Effector memory CD4-positive, alpha-beta T cell (primary cell): Measurements from ENCODE around the gene ESM1.
"Not testable (repeated sequence)": the region's sequence is repeated elsewhere in the genome, so short reads cannot be mapped to it uniquely, and the experiment has no call there.

Experiments
- DNase-seq, 3 donors: peaks; one replicate each; pipeline ENCODE4 v3.0.0-alpha.2; 2020
- H3K27ac ChIP-seq: 2 replicates; pipeline ENCODE4 v1.7.0; 2013; ENCODE audit warnings: mild to moderate bottlenecking, low read length, moderate library complexity; ENCODE audit not compliant: insufficient read depth, poor library complexity, severe bottlenecking
- H3K27me3 ChIP-seq: replicated peaks from 2 replicates; pipeline ENCODE4 v1.7.0; 2013; ENCODE audit warnings: mild to moderate bottlenecking, low read length; ENCODE audit not compliant: insufficient read depth, control insufficient read depth, poor library complexity, severe bottlenecking
- H3K36me3 ChIP-seq: 2 replicates; pipeline ENCODE4 v1.7.0; 2013; ENCODE audit warnings: mild to moderate bottlenecking, low read length, moderate library complexity; ENCODE audit not compliant: control insufficient read depth, insufficient read depth
- H3K4me1 ChIP-seq: 2 replicates; pipeline ENCODE4 v1.7.0; 2013; ENCODE audit warnings: low read length, mild to moderate bottlenecking; ENCODE audit not compliant: control insufficient read depth, insufficient read depth, poor library complexity, severe bottlenecking
- H3K4me3 ChIP-seq: 2 replicates; pipeline ENCODE4 v1.7.0; 2013; ENCODE audit warnings: low read length, low read depth, mild to moderate bottlenecking; ENCODE audit not compliant: insufficient read depth, poor library complexity, severe bottlenecking
- H3K9me3 ChIP-seq: 2 replicates; pipeline ENCODE4 v1.7.0; 2013; ENCODE audit warnings: mild to moderate bottlenecking, low read length, moderate library complexity; ENCODE audit not compliant: control insufficient read depth

ESM1 gene

DNA sequence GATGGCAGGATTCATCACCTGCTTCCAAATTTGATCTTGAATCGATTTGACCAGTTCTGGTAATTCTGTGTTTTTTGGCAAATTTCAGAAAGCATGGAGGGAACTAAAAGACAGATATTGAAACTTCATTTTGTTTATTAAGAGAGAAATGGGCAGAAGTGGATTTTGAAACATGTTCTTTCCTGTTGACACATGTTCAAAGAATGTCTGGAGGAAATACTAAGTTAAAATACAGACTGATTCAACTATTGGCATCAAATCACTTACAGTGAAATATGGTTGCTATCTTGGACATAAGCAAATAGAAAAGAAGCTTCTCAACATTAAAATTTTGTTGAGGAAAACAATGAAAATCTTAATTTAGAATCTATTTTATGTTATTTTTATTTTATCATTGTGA lies 19.3 kb upstream of the ESM1 start:
- H3K27ac ChIP-seq, result no peak overlapping the region
- no peaks in the 10 kb centered on the region for H3K27me3 ChIP-seq
- no peak for DNase-seq
- no peaks in the 10 kb centered on the region for H3K9me3 ChIP-seq
- no peaks in the 10 kb centered on the region for H3K4me1 ChIP-seq
- H3K4me3 ChIP-seq, result no peak overlapping the region
- no peaks in the 10 kb centered on the region for H3K36me3 ChIP-seq

DNA sequence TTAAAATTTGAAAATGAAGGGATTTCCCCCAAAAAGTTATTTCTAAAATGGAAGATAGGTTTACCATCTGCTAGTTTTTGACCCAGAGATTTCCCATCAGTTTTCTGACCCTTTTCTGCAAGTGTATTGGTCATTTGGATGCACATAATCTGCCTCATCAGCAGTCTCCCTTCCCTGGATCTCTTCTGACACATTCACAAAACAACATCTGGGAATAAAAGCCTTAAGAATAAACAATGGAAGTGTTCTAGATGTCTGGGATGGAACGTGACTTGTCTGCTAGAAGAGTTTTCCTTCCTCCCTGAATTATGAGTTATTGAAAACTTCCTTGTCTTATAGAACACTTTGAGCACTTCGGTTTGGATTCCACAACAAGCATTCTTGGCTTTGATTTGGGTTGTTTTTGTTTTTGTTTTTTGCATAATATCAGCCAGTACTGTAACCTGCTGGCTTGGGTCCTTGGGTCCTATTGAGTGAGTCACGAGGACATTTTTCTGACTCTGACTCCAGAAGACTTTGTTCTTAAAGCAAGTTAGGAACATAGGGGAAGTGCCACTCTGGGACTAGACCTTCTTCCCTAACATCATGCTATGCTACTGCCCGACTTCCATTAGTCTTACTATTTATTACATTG lies 18.2 kb upstream of the ESM1 start:
- H3K4me1 ChIP-seq, result no peaks in the 10 kb centered on the region
- H3K27me3 ChIP-seq, result no peaks in the 10 kb centered on the region
- DNase-seq, result no peak
- no peak overlapping the region for H3K4me3 ChIP-seq
- H3K9me3 ChIP-seq, result no peaks in the 10 kb centered on the region
- H3K36me3 ChIP-seq, result no peaks in the 10 kb centered on the region
- H3K27ac ChIP-seq, result no peak overlapping the region

DNA sequence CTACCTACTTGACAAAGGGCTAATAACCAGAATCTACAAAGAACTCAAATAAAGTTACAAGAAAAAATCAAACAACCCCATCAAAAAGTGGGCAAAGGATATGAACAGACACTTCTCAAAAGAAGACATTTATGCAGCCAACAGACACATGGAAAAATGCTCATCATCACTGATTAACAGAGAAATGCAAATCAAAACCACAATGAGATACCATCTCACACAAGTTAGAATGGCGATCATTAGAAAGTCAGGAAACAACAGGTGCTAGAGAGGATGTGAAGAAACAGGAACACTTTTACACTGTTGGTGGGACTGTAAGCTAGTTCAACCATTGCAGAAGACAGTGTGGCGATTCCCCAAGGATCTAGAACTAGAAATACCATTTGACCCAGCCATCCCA lies 16.8 kb upstream of the ESM1 start:
- DNase-seq, H3K27me3 ChIP-seq, H3K4me3 ChIP-seq, H3K27ac ChIP-seq, H3K4me1 ChIP-seq, H3K36me3 ChIP-seq, H3K9me3 ChIP-seq: not testable (repeated sequence)

DNA sequence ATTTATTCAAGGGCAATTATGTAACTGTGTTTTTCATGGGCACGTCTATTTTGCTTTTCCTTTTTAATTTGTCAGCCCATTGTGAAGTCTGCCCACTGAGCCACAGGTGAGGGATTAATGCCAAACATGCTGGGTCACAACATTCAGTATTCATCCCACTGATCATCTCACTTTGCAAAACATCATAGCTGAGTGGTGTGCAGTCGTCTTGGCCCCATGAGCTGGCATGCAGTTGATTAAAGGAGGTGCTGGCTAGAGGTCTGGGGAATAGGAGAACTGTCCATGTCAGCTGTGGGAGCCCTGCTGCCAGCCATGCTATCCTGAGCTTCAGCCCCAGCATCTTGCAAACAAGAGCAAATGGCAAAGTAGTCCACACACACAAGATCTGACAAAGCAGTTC lies 11.7 kb upstream of the ESM1 start:
- no peak overlapping the region for H3K27ac ChIP-seq
- no peak overlapping the region for H3K4me3 ChIP-seq
- no peaks in the 10 kb centered on the region for H3K9me3 ChIP-seq

DNA sequence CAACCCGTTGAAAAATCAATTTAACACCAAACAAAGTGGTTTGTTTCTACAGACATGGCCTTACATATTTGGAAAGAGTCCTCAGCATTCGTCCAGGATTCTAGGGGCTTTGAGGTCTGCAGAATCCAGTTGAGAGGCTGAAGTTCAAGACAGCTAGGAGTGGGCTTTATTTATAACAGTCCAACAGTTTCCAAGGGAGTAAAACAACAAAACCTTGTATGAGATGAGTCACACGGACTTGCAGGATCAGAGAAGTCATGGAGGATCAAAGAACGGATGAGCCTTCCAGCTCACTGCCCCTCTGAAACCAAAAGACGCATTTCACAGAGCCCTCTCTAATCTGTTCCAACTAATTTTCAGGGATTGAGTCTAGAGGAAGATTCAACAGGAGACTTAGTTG lies 11.1 kb upstream of the ESM1 start:
- no peaks in the 10 kb centered on the region for H3K4me1 ChIP-seq
- no peak overlapping the region for H3K4me3 ChIP-seq
- no peak overlapping the region for H3K27ac ChIP-seq
- H3K9me3 ChIP-seq, result no peaks in the 10 kb centered on the region
- no peaks in the 10 kb centered on the region for H3K36me3 ChIP-seq
- DNase-seq, result no peak
- no peaks in the 10 kb centered on the region for H3K27me3 ChIP-seq

More for the DNA sequence above, 11.7 kb upstream of the ESM1 start:
- H3K36me3 ChIP-seq, result no peaks in the 10 kb centered on the region
- no peak for DNase-seq
- H3K4me1 ChIP-seq, result no peaks in the 10 kb centered on the region
- no peaks in the 10 kb centered on the region for H3K27me3 ChIP-seq

DNA sequence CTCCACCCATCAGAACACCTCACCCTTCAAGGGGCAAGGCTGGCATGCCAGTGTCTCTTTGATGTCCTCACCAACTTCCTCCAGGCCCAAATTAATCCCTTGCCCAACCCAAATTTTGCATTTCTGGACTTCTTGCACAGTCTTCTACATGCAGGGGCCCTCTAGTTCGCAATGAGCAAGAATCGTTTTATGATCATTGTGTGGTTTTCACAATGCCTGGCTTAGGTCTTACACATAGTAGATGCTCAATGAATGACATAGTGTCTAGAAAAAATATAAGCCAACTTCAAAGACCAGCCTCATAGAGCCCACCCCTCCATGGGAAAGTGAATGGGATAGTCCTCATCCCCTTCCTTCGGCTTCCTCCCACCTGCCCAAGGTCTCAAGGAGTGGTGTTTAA lies 9.8 kb upstream of the ESM1 start:
- H3K9me3 ChIP-seq, result no peaks in the 10 kb centered on the region

DNA sequence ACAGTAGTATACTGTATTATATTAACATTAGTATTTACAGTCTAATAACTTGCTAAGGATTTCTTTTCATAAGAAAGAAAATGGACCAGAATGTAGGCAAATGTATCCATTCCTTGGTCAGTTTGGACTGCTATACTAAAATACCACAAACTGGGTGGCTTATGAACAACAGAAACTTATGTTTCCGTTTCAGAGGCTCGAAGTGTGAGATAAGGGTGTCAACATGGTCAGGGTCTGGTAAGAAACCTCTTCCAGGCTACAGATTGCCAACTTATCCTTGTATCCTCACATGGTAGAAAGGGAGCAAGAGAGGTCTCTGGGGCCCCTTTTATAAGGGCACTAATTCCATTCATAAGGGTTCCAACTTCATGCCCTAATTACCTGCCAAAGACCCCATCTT lies 9.2 kb upstream of the ESM1 start:
- H3K36me3 ChIP-seq, result no peaks in the 10 kb centered on the region
- no peak overlapping the region for H3K27ac ChIP-seq
- no peaks in the 10 kb centered on the region for H3K27me3 ChIP-seq
- H3K4me3 ChIP-seq, result no peak overlapping the region
- peaks cover 3% of the 10 kb centered on the region for H3K4me1 ChIP-seq
- DNase-seq, result no peak
- H3K9me3 ChIP-seq, result no peaks in the 10 kb centered on the region

More for the DNA sequence above, 9.8 kb upstream of the ESM1 start:
- H3K27me3 ChIP-seq, result no peaks in the 10 kb centered on the region
- H3K4me3 ChIP-seq, result no peak overlapping the region
- H3K4me1 ChIP-seq, result peaks cover 2% of the 10 kb centered on the region
- H3K27ac ChIP-seq, result no peak overlapping the region
- H3K36me3 ChIP-seq, result no peaks in the 10 kb centered on the region
- no peak for DNase-seq

DNA sequence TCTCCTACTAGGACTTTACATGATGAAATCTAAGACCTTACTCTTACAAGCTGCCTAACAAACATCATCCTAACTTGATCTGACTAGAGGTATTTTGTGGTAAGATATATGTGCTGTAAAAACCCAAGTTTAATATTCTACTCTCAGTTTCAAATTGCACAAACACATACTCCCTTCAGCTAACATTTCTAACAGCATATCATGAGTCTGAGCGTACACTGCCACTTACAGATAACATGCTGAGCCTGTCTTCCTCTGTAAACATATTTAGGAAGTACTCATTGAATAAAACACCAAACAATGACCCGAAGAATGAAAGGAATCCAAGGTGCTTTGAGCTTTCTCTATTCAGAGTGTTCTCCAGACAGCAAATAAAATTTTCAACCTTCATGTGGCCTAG lies 7.9 kb upstream of the ESM1 start:
- DNase-seq, result no peak
- no peak overlapping the region for H3K4me3 ChIP-seq
- peaks cover 16% of the 10 kb centered on the region for H3K4me1 ChIP-seq

DNA sequence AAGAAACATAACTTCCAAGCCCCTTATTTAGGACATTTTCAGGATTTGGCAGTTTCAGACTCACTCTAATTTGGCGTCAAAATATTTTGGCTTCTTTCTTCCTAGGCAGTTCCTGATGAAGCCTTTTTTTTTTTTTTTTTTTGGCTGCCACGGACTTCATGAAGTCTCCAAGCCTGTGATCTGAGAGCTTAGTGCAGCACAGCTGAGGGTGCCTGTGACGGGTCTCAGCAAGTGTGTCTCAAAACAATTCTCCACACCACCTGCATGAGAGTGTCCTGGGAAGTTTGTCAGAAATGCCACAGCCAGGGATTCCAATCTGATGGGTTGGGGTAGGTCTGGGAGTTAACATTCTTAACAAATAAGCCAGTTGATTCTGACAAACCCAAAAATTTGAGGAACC lies 6.0 kb upstream of the ESM1 start:
- DNase-seq, result no peak
- Histone ChIP-seq H3K36me3 (no peaks in the 10 kb centered on the region), H3K27ac (no peak overlapping the region), H3K27me3 (no peaks in the 10 kb centered on the region), H3K4me3 (no peak overlapping the region), H3K4me1 (peaks cover 21% of the 10 kb centered on the region), H3K9me3 (no peaks in the 10 kb centered on the region)

More for the DNA sequence above, 7.9 kb upstream of the ESM1 start:
- H3K27ac ChIP-seq, result no peak overlapping the region
- H3K27me3 ChIP-seq, result no peaks in the 10 kb centered on the region
- no peaks in the 10 kb centered on the region for H3K9me3 ChIP-seq
- H3K36me3 ChIP-seq, result no peaks in the 10 kb centered on the region

DNA sequence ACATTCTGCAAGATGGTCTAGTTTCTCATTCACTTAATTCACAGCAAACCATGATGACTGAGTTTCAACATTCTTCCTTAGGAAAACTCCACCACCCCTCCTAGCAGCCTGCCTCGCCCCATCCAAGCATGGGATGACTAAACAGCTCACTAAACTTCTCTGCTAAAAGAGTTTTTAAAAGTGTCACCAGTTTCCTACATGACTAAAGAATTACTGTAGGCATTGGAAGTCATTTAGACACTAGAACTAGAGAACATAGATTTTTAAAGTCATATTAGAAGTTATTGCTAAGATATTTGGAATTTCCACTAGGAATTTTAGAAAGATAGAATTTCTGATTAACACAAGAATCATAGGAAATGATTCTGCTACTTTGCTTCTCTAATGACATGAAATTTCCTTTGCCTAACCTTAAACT lies 5.5 kb upstream of the ESM1 start:
- no peaks in the 10 kb centered on the region for H3K27me3 ChIP-seq
- H3K9me3 ChIP-seq, result no peaks in the 10 kb centered on the region
- no peak overlapping the region for H3K4me3 ChIP-seq
- H3K36me3 ChIP-seq, result no peaks in the 10 kb centered on the region
- H3K4me1 ChIP-seq, result peaks cover 21% of the 10 kb centered on the region
- H3K27ac ChIP-seq, result no peak overlapping the region
- no peak for DNase-seq
